Immature natural killer cell (primary cell): ENCODE results near the gene METRNL. TPM values are rescaled to one million over a fixed set of nuclear protein-coding genes. Genes with fewer than 3 reads are reported as not detected.
"Not testable (repeated sequence)": the region's sequence is repeated elsewhere in the genome, so short reads cannot be mapped to it uniquely, and the experiment has no call there.

ENCODE experiments used
- DNase-seq, 3 donors: peaks; one replicate each; pipeline ENCODE4 v3.0.0; 2022; ENCODE audit warnings: mixed read lengths in 1 of 3
- H3K27ac Mint-ChIP-seq, 6 donors: one replicate each; pipeline ENCODE4 v1.8.0; 2020; ENCODE audit warnings: mixed read lengths in 6 of 6, mild to moderate bottlenecking in 5 of 6, inconsistent platforms in 4 of 6, moderate library complexity in 3 of 6
- H3K27me3 Mint-ChIP-seq, 3 donors: one replicate each; pipeline ENCODE4 v1.8.0; 2020 to 2021; ENCODE audit warnings: low read depth in 3 of 3, mild to moderate bottlenecking in 3 of 3, mixed read lengths in 3 of 3, moderate library complexity in 3 of 3, inconsistent platforms in 1 of 3
- H3K36me3 Mint-ChIP-seq, 3 donors: one replicate each; pipeline ENCODE4 v1.8.0; 2020; ENCODE audit warnings: mixed read lengths in 3 of 3, inconsistent platforms in 2 of 3, mild to moderate bottlenecking in 2 of 3
- H3K4me1 Mint-ChIP-seq, 2 donors: one replicate each; pipeline ENCODE4 v1.8.0; 2020; ENCODE audit warnings: inconsistent platforms in 2 of 2, mild to moderate bottlenecking in 2 of 2, mixed read lengths in 2 of 2, moderate library complexity in 1 of 2
- H3K4me3 Mint-ChIP-seq, 5 donors: one replicate each; pipeline ENCODE4 v1.8.0; 2020; ENCODE audit warnings: mild to moderate bottlenecking in 5 of 5, mixed read lengths in 5 of 5, inconsistent platforms in 3 of 5, moderate library complexity in 3 of 5
- H3K9me3 Mint-ChIP-seq, 6 donors: one replicate each; pipeline ENCODE4 v1.8.0; 2020; ENCODE audit warnings: mild to moderate bottlenecking in 6 of 6, mixed read lengths in 6 of 6, inconsistent platforms in 4 of 6, moderate library complexity in 3 of 6
- polyA plus RNA-seq, 3 donors: library from polyadenylated mRNA; unstranded; fragments of 300-500 nt; fragmentation: Illumina TruSeq; gene quantifications; one replicate each; pipeline ENCODE4 v1.2.3, GENCODE V29; 2021

METRNL gene
- polyA plus RNA-seq, 3 donors from 2014 or later: 13.6 to 72.3 (median 49.2) TPM

- Mint-ChIP-seq H3K4me3 (peak overlapping the region; percentile 67 to 77 (median 75)), H3K27me3 (peaks cover 42 to 51% (median 48%) of the 10 kb centered on the region in 3 donors)
These were observed 46.3 kb downstream of the METRNL start for GRCh38 chr17:83125515-83126274.

GRCh38 chr17:83126275-83126811 is 46.9 kb downstream of the METRNL start:
- Mint-ChIP-seq H3K4me3 (no peak overlapping the region), H3K4me1 (peaks cover 34 to 43% of the 10 kb centered on the region in 2 donors), H3K9me3 (peaks cover 0 to 2% (median 0%) of the 10 kb centered on the region in 6 donors), H3K27me3 (peaks cover 41 to 51% (median 48%) of the 10 kb centered on the region in 3 donors), H3K36me3 (no peaks in the 10 kb centered on the region), H3K27ac (peak overlapping the region in 5 of 6 donors; percentile 87 to 98 (median 96))
- DNase-seq: no peak

More at GRCh38 chr17:83125515-83126274, 46.3 kb downstream of the METRNL start:
- no peaks in the 10 kb centered on the region for H3K36me3 Mint-ChIP-seq
- H3K9me3 Mint-ChIP-seq: peaks cover 0 to 2% (median 0%) of the 10 kb centered on the region in 6 donors
- DNase-seq: peak; percentile 74 to 77 (median 76)
- peaks cover 34 to 44% of the 10 kb centered on the region in 2 donors for H3K4me1 Mint-ChIP-seq
- H3K27ac Mint-ChIP-seq: peak overlapping the region; percentile 81 to 98 (median 96)

GRCh38 chr17:83127431-83128160 is 48.2 kb downstream of the METRNL start:
- DNase-seq: no peak
- H3K27me3 Mint-ChIP-seq: peaks cover 35 to 45% (median 42%) of the 10 kb centered on the region in 3 donors
- no peaks in the 10 kb centered on the region for H3K36me3 Mint-ChIP-seq
- H3K27ac Mint-ChIP-seq: peak overlapping the region in 3 of 6 donors; percentile 55 to 98 (median 96)
- H3K4me3 Mint-ChIP-seq: no peak overlapping the region
- H3K9me3 Mint-ChIP-seq: no peaks in the 10 kb centered on the region
- H3K4me1 Mint-ChIP-seq: peaks cover 27 to 31% of the 10 kb centered on the region in 2 donors

DNA sequence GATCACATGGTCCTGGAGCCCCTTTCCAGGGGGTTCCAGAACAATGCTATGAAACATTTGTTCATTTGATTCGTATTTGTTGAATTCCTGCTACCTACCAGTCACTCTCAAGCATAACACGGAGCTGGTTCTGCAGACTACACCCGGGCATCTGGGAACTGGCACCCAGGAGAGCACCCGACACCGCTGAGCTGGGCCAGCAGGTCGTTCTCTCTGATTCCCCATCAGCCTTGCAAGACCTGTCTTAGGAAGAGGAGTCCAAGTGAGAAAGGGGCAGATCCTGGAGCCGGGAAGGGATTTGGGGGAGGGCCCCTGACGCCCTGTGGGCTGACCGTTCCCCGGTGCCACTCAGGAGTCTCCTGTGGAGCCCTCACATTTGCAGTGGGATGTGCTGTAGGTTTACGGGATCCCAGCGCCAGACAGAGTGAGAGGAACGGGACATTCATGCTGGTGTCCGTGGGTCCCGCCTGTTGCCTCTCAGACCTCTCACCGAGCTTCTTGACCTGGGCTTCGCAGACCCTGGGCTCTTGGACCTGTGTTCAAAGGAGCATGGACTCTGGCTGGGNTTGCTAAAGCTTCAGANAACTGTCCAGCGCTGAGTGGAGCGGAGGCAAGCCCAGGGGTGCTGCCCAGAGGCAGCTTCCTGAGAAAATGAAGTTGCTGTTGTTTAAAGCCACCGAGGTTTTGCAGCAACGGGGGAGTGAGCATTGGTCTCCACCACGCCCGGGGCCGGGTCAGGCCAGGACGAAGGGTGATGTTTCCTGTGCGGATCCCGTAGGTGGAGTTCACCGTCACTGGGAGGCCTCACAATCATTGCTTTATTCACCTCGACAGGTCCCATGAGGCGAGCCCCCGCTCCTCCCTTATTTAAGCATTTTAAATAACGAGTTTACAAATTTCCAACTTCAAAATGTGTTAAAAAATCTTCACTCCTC is 49.2 kb downstream of the METRNL start:
- peaks cover 25 to 37% (median 35%) of the 10 kb centered on the region in 3 donors for H3K27me3 Mint-ChIP-seq
- peaks cover 24 to 25% of the 10 kb centered on the region in 2 donors for H3K4me1 Mint-ChIP-seq
- H3K36me3 Mint-ChIP-seq: no peaks in the 10 kb centered on the region
- DNase-seq: no peak
- H3K27ac Mint-ChIP-seq: peak overlapping the region in 5 of 6 donors; percentile 14 to 88 (median 34)
- no peaks in the 10 kb centered on the region for H3K9me3 Mint-ChIP-seq
- H3K4me3 Mint-ChIP-seq: no peak overlapping the region

- H3K27ac Mint-ChIP-seq: peak overlapping the region in 1 of 6 donors; percentile 46
These were observed 50.3 kb downstream of the METRNL start for GRCh38 chr17:83129676-83130075.

DNA sequence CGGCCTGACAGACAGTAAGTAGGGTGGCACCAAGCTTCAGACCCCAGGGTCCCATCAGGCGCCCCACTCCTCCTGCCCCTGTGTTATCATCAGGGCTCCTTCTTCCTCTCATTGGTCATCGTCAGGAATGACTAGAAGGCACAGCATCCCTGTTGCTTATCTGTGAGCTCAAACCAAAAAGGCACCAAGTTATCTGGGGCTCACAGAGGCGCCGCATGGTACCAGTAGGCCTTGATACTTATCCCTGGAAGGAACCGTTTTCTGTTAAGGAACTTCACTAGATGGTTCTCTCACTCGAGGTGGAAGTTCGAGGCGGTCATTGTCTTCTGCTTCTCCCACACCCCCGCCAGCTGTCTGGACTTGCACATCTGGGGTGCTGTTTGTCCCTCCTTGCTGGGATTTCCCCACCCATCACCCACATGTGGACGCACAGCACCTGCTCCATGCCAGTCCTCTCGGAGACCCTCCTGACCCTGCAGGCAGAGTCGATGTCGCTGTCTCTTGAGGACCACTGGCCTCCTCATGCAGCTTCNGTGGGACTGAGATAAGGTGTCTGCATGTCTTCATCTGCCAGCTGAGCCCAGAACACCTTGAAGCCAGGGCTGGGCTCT is 52.1 kb downstream of the METRNL start:
- H3K4me3 Mint-ChIP-seq: no peak overlapping the region
- peaks cover 5 to 18% (median 11%) of the 10 kb centered on the region in 3 donors for H3K27me3 Mint-ChIP-seq
- peaks cover 0 to 3% of the 10 kb centered on the region in 2 donors for H3K4me1 Mint-ChIP-seq
- H3K36me3 Mint-ChIP-seq: no peaks in the 10 kb centered on the region
- no peak for DNase-seq
- H3K27ac Mint-ChIP-seq: peak overlapping the region in 1 of 6 donors; percentile 49
- no peaks in the 10 kb centered on the region for H3K9me3 Mint-ChIP-seq

More at GRCh38 chr17:83129676-83130075, 50.3 kb downstream of the METRNL start:
- no peak for DNase-seq
- Mint-ChIP-seq H3K27me3 (peaks cover 18 to 33% (median 26%) of the 10 kb centered on the region in 3 donors), H3K4me3 (no peak overlapping the region), H3K9me3 (no peaks in the 10 kb centered on the region), H3K4me1 (peaks cover 16 to 17% of the 10 kb centered on the region in 2 donors), H3K36me3 (no peaks in the 10 kb centered on the region)

GRCh38 chr17:83132251-83133081 is 53.1 kb downstream of the METRNL start:
- Mint-ChIP-seq H3K27me3 (peaks cover 9 to 12% (median 11%) of the 10 kb centered on the region in 3 donors), H3K36me3 (no peaks in the 10 kb centered on the region), H3K9me3 (no peaks in the 10 kb centered on the region), H3K27ac (peak overlapping the region in 3 of 6 donors; percentile 49 to 71 (median 67)), H3K4me1 (no peaks in the 10 kb centered on the region), H3K4me3 (no peak overlapping the region)
- DNase-seq: no peak

GRCh38 chr17:83133302-83134121 is 54.1 kb downstream of the METRNL start:
- H3K4me1 Mint-ChIP-seq: no peaks in the 10 kb centered on the region
- H3K27me3 Mint-ChIP-seq: peaks cover 9 to 12% (median 11%) of the 10 kb centered on the region in 3 donors
- H3K9me3 Mint-ChIP-seq: no peaks in the 10 kb centered on the region
- no peak overlapping the region for H3K4me3 Mint-ChIP-seq
- H3K36me3 Mint-ChIP-seq: no peaks in the 10 kb centered on the region
- H3K27ac Mint-ChIP-seq: no peak overlapping the region
- no peak for DNase-seq

DNA sequence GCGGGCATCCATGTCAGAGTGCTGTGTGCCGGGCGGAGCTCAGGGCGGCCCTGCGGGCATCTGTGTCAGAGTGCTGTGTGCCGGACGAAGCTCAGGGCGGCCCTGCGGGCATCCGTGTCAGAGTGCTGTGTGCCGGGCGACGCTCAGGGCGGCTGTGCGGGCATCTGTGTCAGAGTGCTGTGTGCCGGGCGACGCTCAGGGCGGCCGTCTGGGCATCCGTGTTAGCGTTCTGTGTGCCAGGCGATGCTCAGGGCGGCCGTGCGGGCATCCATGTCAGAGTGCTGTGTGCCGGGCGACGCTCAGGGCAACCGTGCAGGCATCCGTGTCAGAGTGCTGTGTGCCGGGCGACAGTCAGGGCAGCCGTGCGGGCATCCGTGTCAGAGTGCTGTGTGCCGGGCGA is 55.0 kb downstream of the METRNL start:
- DNase-seq, H3K36me3 Mint-ChIP-seq, H3K9me3 Mint-ChIP-seq, H3K4me3 Mint-ChIP-seq, H3K27ac Mint-ChIP-seq, H3K4me1 Mint-ChIP-seq: not testable (repeated sequence)
- H3K27me3 Mint-ChIP-seq: peaks cover 7 to 12% (median 11%) of the 10 kb centered on the region in 3 donors

- no peak for DNase-seq
- no peak overlapping the region for H3K27ac Mint-ChIP-seq
- no peaks in the 10 kb centered on the region for H3K36me3 Mint-ChIP-seq
- no peak overlapping the region for H3K4me3 Mint-ChIP-seq
- peaks cover 7 to 11% (median 10%) of the 10 kb centered on the region in 3 donors for H3K27me3 Mint-ChIP-seq
- no peaks in the 10 kb centered on the region for H3K4me1 Mint-ChIP-seq
- no peaks in the 10 kb centered on the region for H3K9me3 Mint-ChIP-seq
These were observed 56.3 kb downstream of the METRNL start for GRCh38 chr17:83135692-83136091.

DNA sequence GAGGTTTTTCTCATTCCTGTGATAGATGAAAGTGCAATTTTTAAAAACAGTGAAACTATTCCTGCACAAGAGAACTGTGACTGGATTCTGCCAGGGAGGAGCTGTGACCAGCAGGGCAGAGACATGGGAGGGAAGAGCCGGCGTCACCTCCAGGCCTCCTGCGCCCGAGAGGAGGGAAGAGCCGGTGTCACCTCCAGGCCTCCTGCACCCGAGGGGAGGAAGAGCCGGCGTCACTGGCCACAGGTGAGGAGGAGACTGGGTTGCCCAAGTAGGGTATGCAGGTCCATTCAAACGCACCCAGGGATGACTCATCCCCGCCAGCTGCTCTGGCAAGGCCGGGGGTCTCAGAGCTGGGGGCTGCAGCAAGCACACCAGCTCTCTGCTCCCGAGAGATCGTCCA is 56.7 kb downstream of the METRNL start:
- no peak overlapping the region for H3K4me3 Mint-ChIP-seq
- H3K4me1 Mint-ChIP-seq: no peaks in the 10 kb centered on the region
- no peak for DNase-seq
- peaks cover 7 to 11% (median 10%) of the 10 kb centered on the region in 3 donors for H3K27me3 Mint-ChIP-seq
- no peak overlapping the region for H3K27ac Mint-ChIP-seq
- H3K36me3 Mint-ChIP-seq: no peaks in the 10 kb centered on the region
- H3K9me3 Mint-ChIP-seq: no peaks in the 10 kb centered on the region
